HEK293 (cell line): Measurements from ENCODE around the gene POLH.

ENCODE experiments used
- CTCF ChIA-PET: fragments of 350-600 bp; formaldehyde crosslinking; extraction: SDS; loops from one replicate; lab custom pipeline; 2021; ENCODE audit warnings: antibody characterized with exemption; lab: Yijun Ruan, JAX
- POLR2A ChIA-PET: fragments of 300-600 bp; formaldehyde crosslinking; extraction: SDS; loops from one replicate; lab custom pipeline; 2020; ENCODE audit warnings: antibody characterized with exemption, inconsistent platforms; lab: Yijun Ruan, JAX
- H3K27ac ChIP-seq: fragments of 200-500 bp; sonication (Bioruptor generic); 2 replicates; pipeline ENCODE4 v1.5.1; 2014; ENCODE audit warnings: low read depth, low read length, control low read depth, inconsistent platforms; ENCODE audit errors: extremely low read depth
- H3K36me3 ChIP-seq, 2 experiments: fragments of 200-500 bp in 1 of 2; sonication (Bioruptor generic) in 1 of 2; 1 replicate in 1 of 2; 2 replicates in 1 of 2; pipeline ENCODE4 v1.5.1; 2014 to 2017; ENCODE audit warnings: inconsistent platforms in 2 of 2, low read length in 2 of 2; ENCODE audit not compliant: control insufficient read depth in 2 of 2, insufficient read depth in 1 of 2
- H3K4me1 ChIP-seq: fragments of 200-500 bp; sonication (Bioruptor generic); 2 replicates; pipeline ENCODE4 v1.5.1; 2014; ENCODE audit warnings: mild to moderate bottlenecking, low read length, inconsistent platforms; ENCODE audit not compliant: control insufficient read depth, insufficient read depth
- H3K4me3 ChIP-seq: 2 replicates; pipeline ENCODE4 v1.5.1; 2011; ENCODE audit warnings: low read depth, mild to moderate bottlenecking, control low read depth, low read length, moderate library complexity
- H3K9me3 ChIP-seq: fragments of 200-500 bp; sonication (Bioruptor generic); 2 replicates; pipeline ENCODE4 v1.5.1; 2014; ENCODE audit warnings: low read depth, low read length, inconsistent platforms; ENCODE audit not compliant: control insufficient read depth, insufficient read depth
- ATF2 ChIP-seq: fragments of 450-650 bp; formaldehyde crosslinking; IDR thresholded peaks from 2 replicates; pipeline ENCODE4 v1.5.1; 2016; ENCODE audit warnings: missing biosample characterization, missing genetic modification characterization, low read depth
- BCL11B ChIP-seq: fragments of 450-650 bp; formaldehyde crosslinking; IDR thresholded peaks from 2 replicates; pipeline ENCODE4 v1.5.1; 2016; ENCODE audit warnings: low read depth, missing biosample characterization, missing genetic modification characterization
- EGR2 ChIP-seq: fragments of 450-650 bp; formaldehyde crosslinking; IDR thresholded peaks from 2 replicates; pipeline ENCODE4 v1.5.1; 2016; ENCODE audit warnings: low read depth, missing biosample characterization, missing genetic modification characterization
- KLF8 ChIP-seq: fragments of 450-650 bp; formaldehyde crosslinking; IDR thresholded peaks from 2 replicates; pipeline ENCODE4 v1.5.1; 2016; ENCODE audit warnings: missing biosample characterization, missing genetic modification characterization
- MEIS1 ChIP-seq: sonication (generic); formaldehyde crosslinking; IDR thresholded peaks from 2 replicates; pipeline ENCODE4 v1.8.1; 2022; ENCODE audit warnings: missing genetic modification reagents, mild to moderate bottlenecking, borderline replicate concordance
- PRDM2 ChIP-seq: fragments of 450-650 bp; formaldehyde crosslinking; IDR thresholded peaks from 2 replicates; pipeline ENCODE4 v1.5.1; 2016; ENCODE audit warnings: missing biosample characterization, missing genetic modification characterization, borderline replicate concordance
- ZBTB1 ChIP-seq: fragments of 450-650 bp; formaldehyde crosslinking; IDR thresholded peaks from 2 replicates; pipeline ENCODE4 v1.5.1; 2016; ENCODE audit warnings: missing biosample characterization, missing genetic modification characterization
- ZBTB17 ChIP-seq: fragments of 450-650 bp; formaldehyde crosslinking; IDR thresholded peaks from 2 replicates; pipeline ENCODE4 v1.5.1; 2016; ENCODE audit warnings: missing biosample characterization, missing genetic modification characterization
- ZFHX2 ChIP-seq: fragments of 450-650 bp; formaldehyde crosslinking; conservative IDR thresholded peaks from 2 replicates; pipeline ENCODE4 v1.5.1; 2016; ENCODE audit warnings: missing biosample characterization, missing genetic modification characterization
- ZIC2 ChIP-seq: fragments of 450-650 bp; formaldehyde crosslinking; IDR thresholded peaks from 2 replicates; pipeline ENCODE4 v1.5.1; 2016; ENCODE audit warnings: missing biosample characterization, missing genetic modification characterization
- ZNF169 ChIP-seq: fragments of 450-650 bp; formaldehyde crosslinking; IDR thresholded peaks from 2 replicates; pipeline ENCODE4 v1.5.1; 2016; ENCODE audit warnings: missing biosample characterization, missing genetic modification characterization
- ZNF239 ChIP-seq: fragments of 450-650 bp; formaldehyde crosslinking; IDR thresholded peaks from 2 replicates; pipeline ENCODE4 v1.5.1; 2016; ENCODE audit warnings: missing biosample characterization, missing genetic modification characterization
- ZNF24 ChIP-seq: fragments of 450-650 bp; formaldehyde crosslinking; IDR thresholded peaks from 2 replicates; pipeline ENCODE4 v1.5.1; 2016; ENCODE audit warnings: missing biosample characterization, missing genetic modification characterization
- ZNF473 ChIP-seq: fragments of 450-650 bp; formaldehyde crosslinking; IDR thresholded peaks from 2 replicates; pipeline ENCODE4 v1.5.1; 2017; ENCODE audit warnings: missing biosample characterization, missing genetic modification characterization
- ZNF501 ChIP-seq: fragments of 450-650 bp; formaldehyde crosslinking; IDR thresholded peaks from 2 replicates; pipeline ENCODE4 v1.5.1; 2016; ENCODE audit warnings: missing biosample characterization, missing genetic modification characterization
- ZNF544 ChIP-seq: fragments of 450-650 bp; formaldehyde crosslinking; IDR thresholded peaks from 2 replicates; pipeline ENCODE4 v1.5.0; 2017; ENCODE audit warnings: missing biosample characterization, missing genetic modification characterization
- ZNF585B ChIP-seq: fragments of 450-650 bp; formaldehyde crosslinking; IDR thresholded peaks from 2 replicates; pipeline ENCODE4 v1.5.1; 2016; ENCODE audit warnings: missing biosample characterization, missing genetic modification characterization
- TF ChIP-seq, protein P1 (sequence below): fragments of 450-650 bp; formaldehyde crosslinking; IDR thresholded peaks from 2 replicates; pipeline ENCODE4 v1.5.1; 2016; ENCODE audit warnings: missing biosample characterization, missing genetic modification characterization, borderline replicate concordance

POLH gene

GRCh38 chr6:43623880-43624785 lies 48.1 kb downstream of the POLH start:
- TF ChIP-seq EGR2 (tag by site-specific recombination) = no peak
- TF ChIP-seq, all 188 proteins: peak for 0
- Histone ChIP-seq H3K36me3 (peaks cover 18 to 72% of the 10 kb centered on the region in 2 experiments), H3K9me3 (no peaks in the 10 kb centered on the region), H3K27ac (no peak overlapping the region), H3K4me1 (0 out of 2 replicates have a peak, but pooled peaks cover 8% of the 10 kb centered on the region), H3K4me3 (no peak overlapping the region)
- ChIA-PET CTCF (no interaction called here), POLR2A (interaction anchor here (1.1 to 1.3 kb wide), 2 partner anchors 11 kb away, joined by 3 to 4 read pairs; partner anchors contain the start of gene MAD2L1BP)

- TF ChIP-seq ZNF473 (tag by site-specific recombination) = no peak
- no peak for TF ChIP-seq MEIS1 (CRISPR knock-in tag)
- TF ChIP-seq ZNF544 (tag by site-specific recombination) = no peak
- no peak for TF ChIP-seq ZNF24
- no peak for TF ChIP-seq ZNF585B (tag by site-specific recombination)
- no peak for TF ChIP-seq BCL11B
- no peak for TF ChIP-seq ZFHX2 (tag by site-specific recombination)
- no peak for TF ChIP-seq ZNF169 (tag by site-specific recombination)
- TF ChIP-seq KLF8 (tag by site-specific recombination) = no peak
- ChIA-PET POLR2A (interaction anchor here (0.7 to 1.3 kb wide), 2 partner anchors 8 to 11 kb away, joined by 3 to 5 read pairs; partner anchors contain the start of gene MAD2L1BP), CTCF (interaction anchor here (1.1 kb wide), 1 partner anchor 17 kb away, joined by 7 read pairs; no protein-coding TSS in a partner anchor)
- Histone ChIP-seq H3K9me3 (no peaks in the 10 kb centered on the region), H3K4me1 (0 out of 2 replicates have a peak, but pooled peaks cover 8% of the 10 kb centered on the region), H3K36me3 (peaks cover 14 to 65% of the 10 kb centered on the region in 2 experiments), H3K27ac (no peak overlapping the region), H3K4me3 (no peak overlapping the region)
These were observed 48.9 kb downstream of the POLH start for GRCh38 chr6:43624786-43625288.

DNA sequence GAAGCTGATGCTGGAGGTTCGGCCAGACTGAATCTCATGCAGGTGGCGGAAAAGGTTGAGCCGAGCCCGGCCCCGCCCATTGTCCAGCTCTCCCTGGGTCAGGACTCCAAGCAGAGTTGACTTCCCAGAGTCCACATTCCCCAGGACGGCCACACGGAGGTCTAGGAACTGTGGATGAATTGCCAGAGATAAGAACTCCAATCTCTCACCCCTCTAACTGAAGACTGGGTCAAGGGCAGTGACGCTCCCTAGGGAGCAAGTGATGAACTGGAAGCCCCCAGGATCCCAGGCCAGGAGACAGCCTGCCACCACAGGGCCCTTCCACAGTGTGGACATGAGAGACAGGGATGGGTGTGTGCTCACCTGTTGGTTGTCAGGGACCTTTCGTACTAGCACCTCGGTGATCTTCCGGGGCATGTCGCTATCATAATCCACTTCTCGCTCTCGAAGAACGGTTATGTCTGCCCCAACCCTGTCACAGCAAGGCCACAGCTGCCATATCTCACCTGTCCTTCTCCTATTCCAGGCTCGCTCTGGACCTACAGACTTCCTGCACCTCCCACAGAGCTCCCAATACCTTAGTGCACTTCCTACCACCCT lies 49.5 kb downstream of the POLH start:
- ChIA-PET POLR2A (interaction anchor here (0.6 to 1.3 kb wide), 3 partner anchors 9 to 102 kb away, joined by 3 to 6 read pairs (median 5); partner anchors contain the start of gene MAD2L1BP), CTCF (interaction anchor here (1.0 to 1.1 kb wide), 2 partner anchors 17 to 25 kb away, joined by 4 to 7 read pairs; no protein-coding TSS in a partner anchor)
- Histone ChIP-seq H3K4me1 (0 out of 2 replicates have a peak, but pooled peaks cover 8% of the 10 kb centered on the region), H3K4me3 (no peak overlapping the region), H3K27ac (no peak overlapping the region), H3K9me3 (no peaks in the 10 kb centered on the region), H3K36me3 (peaks cover 14 to 59% of the 10 kb centered on the region in 2 experiments)
- TF ChIP-seq ZNF501 (tag by site-specific recombination) (no peak), ZIC2 (no peak), ZBTB17 (no peak), PRDM2 (tag by site-specific recombination) (no peak), ATF2 (tag by site-specific recombination) (no peak), ZBTB1 (no peak), ZNF239 (tag by site-specific recombination) (no peak)
- TF ChIP-seq, protein P1, sequence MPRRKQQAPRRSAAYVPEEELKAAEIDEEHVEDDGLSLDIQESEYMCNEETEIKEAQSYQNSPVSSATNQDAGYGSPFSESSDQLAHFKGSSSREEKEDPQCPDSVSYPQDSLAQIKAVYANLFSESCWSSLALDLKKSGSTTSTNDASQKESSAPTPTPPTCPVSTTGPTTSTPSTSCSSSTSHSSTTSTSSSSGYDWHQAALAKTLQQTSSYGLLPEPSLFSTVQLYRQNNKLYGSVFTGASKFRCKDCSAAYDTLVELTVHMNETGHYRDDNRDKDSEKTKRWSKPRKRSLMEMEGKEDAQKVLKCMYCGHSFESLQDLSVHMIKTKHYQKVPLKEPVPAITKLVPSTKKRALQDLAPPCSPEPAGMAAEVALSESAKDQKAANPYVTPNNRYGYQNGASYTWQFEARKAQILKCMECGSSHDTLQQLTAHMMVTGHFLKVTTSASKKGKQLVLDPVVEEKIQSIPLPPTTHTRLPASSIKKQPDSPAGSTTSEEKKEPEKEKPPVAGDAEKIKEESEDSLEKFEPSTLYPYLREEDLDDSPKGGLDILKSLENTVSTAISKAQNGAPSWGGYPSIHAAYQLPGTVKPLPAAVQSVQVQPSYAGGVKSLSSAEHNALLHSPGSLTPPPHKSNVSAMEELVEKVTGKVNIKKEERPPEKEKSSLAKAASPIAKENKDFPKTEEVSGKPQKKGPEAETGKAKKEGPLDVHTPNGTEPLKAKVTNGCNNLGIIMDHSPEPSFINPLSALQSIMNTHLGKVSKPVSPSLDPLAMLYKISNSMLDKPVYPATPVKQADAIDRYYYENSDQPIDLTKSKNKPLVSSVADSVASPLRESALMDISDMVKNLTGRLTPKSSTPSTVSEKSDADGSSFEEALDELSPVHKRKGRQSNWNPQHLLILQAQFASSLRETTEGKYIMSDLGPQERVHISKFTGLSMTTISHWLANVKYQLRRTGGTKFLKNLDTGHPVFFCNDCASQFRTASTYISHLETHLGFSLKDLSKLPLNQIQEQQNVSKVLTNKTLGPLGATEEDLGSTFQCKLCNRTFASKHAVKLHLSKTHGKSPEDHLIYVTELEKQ (tag by site-specific recombination) = no peak
